HCT116 (cell line): ENCODE results near the gene ACTN2.

ENCODE experiments used
- CEBPB ChIP-seq: IDR thresholded peaks from 2 replicates; pipeline ENCODE4 v1.6.1; 2012; ENCODE audit warnings: low read depth
- EZH2 ChIP-seq: fragments of 200-600 bp; sonication (generic); IDR thresholded peaks from 2 replicates; pipeline ENCODE4 v1.6.1; 2017; ENCODE audit warnings: antibody characterized with exemption, mixed run types
- JUND ChIP-seq: IDR thresholded peaks from 2 replicates; pipeline ENCODE4 v1.6.1; 2012
- POLR2A ChIP-seq: IDR thresholded peaks from 2 replicates; pipeline ENCODE4 v1.7.0; 2011; ENCODE audit warnings: borderline replicate concordance; ENCODE audit not compliant: insufficient read depth, insufficient read length; ENCODE audit errors: extremely low read depth
- POLR2AphosphoS5 ChIP-seq: IDR thresholded peaks from 2 replicates; pipeline ENCODE4 v1.6.1; 2011; ENCODE audit warnings: mild to moderate bottlenecking, low read depth, low read length, moderate library complexity
- RAD21 ChIP-seq: IDR thresholded peaks from 2 replicates; pipeline ENCODE4 v1.6.1; 2012; ENCODE audit warnings: low read depth, mild to moderate bottlenecking
- ZNF274 ChIP-seq: fragments of 200-500 bp; sonication (Bioruptor generic); IDR thresholded peaks from 2 replicates; pipeline ENCODE4 v1.6.1; 2014; ENCODE audit warnings: mild to moderate bottlenecking, low read depth, low read length, inconsistent platforms
- TF ChIP-seq, protein P1 (sequence below), 3 experiments: fragments of 200-600 bp in 1 of 3; sonication (generic) in 1 of 3; IDR thresholded peaks in 2 of 3; conservative IDR thresholded peaks in 1 of 3; 2 replicates each; pipeline ENCODE4 v1.5.1; 2012 to 2017; ENCODE audit warnings: low read depth in 2 of 3, low read length in 2 of 3, antibody characterized with exemption in 1 of 3, borderline replicate concordance in 1 of 3, control low read depth in 1 of 3, mild to moderate bottlenecking in 1 of 3, mixed read lengths in 1 of 3, mixed run types in 1 of 3, moderate library complexity in 1 of 3; ENCODE audit not compliant: insufficient read depth in 1 of 3

DNA sequence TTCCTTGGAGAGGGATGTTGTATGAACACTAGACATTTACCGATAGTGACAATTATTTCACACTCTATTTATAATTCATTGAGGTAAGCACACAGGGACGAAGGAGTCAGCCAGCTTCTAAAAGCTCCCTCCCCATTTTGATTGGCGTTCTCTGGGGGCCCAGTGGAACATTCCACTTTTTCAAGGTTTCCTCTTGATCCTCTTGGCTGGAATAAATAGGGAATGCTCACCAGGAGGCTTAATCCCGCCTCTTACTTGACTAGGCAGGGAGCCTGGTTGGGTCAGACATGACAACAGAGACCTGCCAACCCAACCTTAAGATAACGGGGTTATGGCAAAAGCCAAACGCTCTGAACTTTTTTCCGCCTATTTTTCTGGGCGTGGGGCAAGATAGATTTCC, 974 bp downstream of the ACTN2 start:
- TF ChIP-seq RAD21, result no peak
- TF ChIP-seq, protein P1, sequence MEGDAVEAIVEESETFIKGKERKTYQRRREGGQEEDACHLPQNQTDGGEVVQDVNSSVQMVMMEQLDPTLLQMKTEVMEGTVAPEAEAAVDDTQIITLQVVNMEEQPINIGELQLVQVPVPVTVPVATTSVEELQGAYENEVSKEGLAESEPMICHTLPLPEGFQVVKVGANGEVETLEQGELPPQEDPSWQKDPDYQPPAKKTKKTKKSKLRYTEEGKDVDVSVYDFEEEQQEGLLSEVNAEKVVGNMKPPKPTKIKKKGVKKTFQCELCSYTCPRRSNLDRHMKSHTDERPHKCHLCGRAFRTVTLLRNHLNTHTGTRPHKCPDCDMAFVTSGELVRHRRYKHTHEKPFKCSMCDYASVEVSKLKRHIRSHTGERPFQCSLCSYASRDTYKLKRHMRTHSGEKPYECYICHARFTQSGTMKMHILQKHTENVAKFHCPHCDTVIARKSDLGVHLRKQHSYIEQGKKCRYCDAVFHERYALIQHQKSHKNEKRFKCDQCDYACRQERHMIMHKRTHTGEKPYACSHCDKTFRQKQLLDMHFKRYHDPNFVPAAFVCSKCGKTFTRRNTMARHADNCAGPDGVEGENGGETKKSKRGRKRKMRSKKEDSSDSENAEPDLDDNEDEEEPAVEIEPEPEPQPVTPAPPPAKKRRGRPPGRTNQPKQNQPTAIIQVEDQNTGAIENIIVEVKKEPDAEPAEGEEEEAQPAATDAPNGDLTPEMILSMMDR (IDR thresholded peaks at IDR 0.05 in 2 of 3, conservative IDR thresholded peaks at IDR 0.05 in 1 of 3; ENCODE audit: borderline replicate concordance in 1 of 3, insufficient read depth in 1 of 3, low read depth in 2 of 3, low read length in 2 of 3), result no peak
- TF ChIP-seq EZH2, result no peak
- no peak for TF ChIP-seq CEBPB
- TF ChIP-seq ZNF274, result no peak
- no peak for TF ChIP-seq POLR2A
- no peak for TF ChIP-seq POLR2AphosphoS5
- TF ChIP-seq JUND, result no peak
